ENCODE results near the gene TMEM50A. TPM values are rescaled to one million over a fixed set of nuclear protein-coding genes. Genes with fewer than 3 reads are reported as not detected.
"Not testable (repeated sequence)": the region's sequence is repeated elsewhere in the genome, so short reads cannot be mapped to it uniquely, and the experiment has no call there.

Gene TMEM50A
- total RNA-seq, 1 donor from 2014 or later = 66.2 TPM

- ATAC-seq = peak; percentile 67
Observed at GRCh38 chr1:25337483-25338187, 499 bp upstream of the TMEM50A start.

- ATAC-seq = no peak
Observed at GRCh38 chr1:25338986-25339385, 852 bp downstream of the TMEM50A start.

GRCh38 chr1:25341746-25342145, 3.6 kb downstream of the TMEM50A start:
- ATAC-seq = no peak

GRCh38 chr1:25342846-25343245, 4.7 kb downstream of the TMEM50A start:
- no peak for ATAC-seq

- ATAC-seq = no peak
Observed at GRCh38 chr1:25343872-25344271, 5.7 kb downstream of the TMEM50A start.

- ATAC-seq = no peak
Observed at GRCh38 chr1:25347556-25347955, 9.4 kb downstream of the TMEM50A start.

- no peak for ATAC-seq
Observed at GRCh38 chr1:25349606-25350005, 11.5 kb downstream of the TMEM50A start.

GRCh38 chr1:25355841-25356395, 17.8 kb downstream of the TMEM50A start:
- ATAC-seq = no peak

- no peak for ATAC-seq
Observed at GRCh38 chr1:25356441-25356840, 18.3 kb downstream of the TMEM50A start.

- ATAC-seq = peak; percentile 47
Observed at GRCh38 chr1:25356848-25357247, 18.7 kb downstream of the TMEM50A start.

- peak; percentile 36 for ATAC-seq
Observed at GRCh38 chr1:25360596-25361581, 22.8 kb downstream of the TMEM50A start.

- ATAC-seq = no peak
Observed at GRCh38 chr1:25361901-25362300, 23.8 kb downstream of the TMEM50A start.

GRCh38 chr1:25362634-25363559, 24.8 kb downstream of the TMEM50A start:
- not testable (repeated sequence) for ATAC-seq

- peak; percentile 39 for ATAC-seq
Observed at GRCh38 chr1:25369241-25369640, 31.1 kb downstream of the TMEM50A start.

GRCh38 chr1:25369691-25370271, 31.6 kb downstream of the TMEM50A start:
- not testable (repeated sequence) for ATAC-seq

GRCh38 chr1:25371757-25372156, 33.6 kb downstream of the TMEM50A start:
- not testable (repeated sequence) for ATAC-seq

- not testable (repeated sequence) for ATAC-seq
Observed at GRCh38 chr1:25378367-25378766, 40.2 kb downstream of the TMEM50A start.

GRCh38 chr1:25382543-25382942, 44.4 kb downstream of the TMEM50A start:
- not testable (repeated sequence) for ATAC-seq

GRCh38 chr1:25383090-25383489, 45.0 kb downstream of the TMEM50A start:
- not testable (repeated sequence) for ATAC-seq

- peak; percentile 62 for ATAC-seq
Observed at GRCh38 chr1:25383875-25384274, 45.7 kb downstream of the TMEM50A start.

GRCh38 chr1:25387096-25387495, 49.0 kb downstream of the TMEM50A start:
- not testable (repeated sequence) for ATAC-seq

- ATAC-seq = not testable (repeated sequence)
Observed at GRCh38 chr1:25388691-25389090, 50.6 kb downstream of the TMEM50A start.
